Activated CD4-positive, alpha-beta T cell treated with anti-CD3 and anti-CD28 coated beads for 48 hours (primary cell): ENCODE data around the gene SPATA18.
"Not testable (repeated sequence)": the region's sequence is repeated elsewhere in the genome, so short reads cannot be mapped to it uniquely, and the experiment has no call there.

ENCODE experiments used
- DNase-seq: peaks from one replicate; pipeline ENCODE4 v3.0.0-alpha.2; 2020

SPATA18 gene

DNA sequence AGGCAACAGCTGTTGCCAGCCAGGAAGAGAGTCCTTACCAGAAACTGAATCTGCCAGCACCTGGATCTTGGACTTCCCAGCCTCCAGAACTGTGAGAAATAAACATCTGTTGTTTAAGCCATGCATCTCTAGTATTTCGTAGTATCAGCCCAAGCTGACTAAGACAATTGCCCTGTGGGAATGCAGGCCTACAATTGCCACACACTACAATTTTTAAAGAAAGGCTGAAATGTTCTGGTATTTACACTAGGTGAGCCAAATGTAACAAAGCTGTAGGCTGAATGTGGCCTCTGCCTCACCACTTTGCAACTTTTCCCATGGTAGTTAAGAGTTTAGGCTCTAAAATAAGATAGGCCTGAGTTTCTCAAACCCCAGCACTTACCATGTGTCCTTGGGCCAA, 59.1 kb downstream of the SPATA18 start:
- DNase-seq = no peak

DNA sequence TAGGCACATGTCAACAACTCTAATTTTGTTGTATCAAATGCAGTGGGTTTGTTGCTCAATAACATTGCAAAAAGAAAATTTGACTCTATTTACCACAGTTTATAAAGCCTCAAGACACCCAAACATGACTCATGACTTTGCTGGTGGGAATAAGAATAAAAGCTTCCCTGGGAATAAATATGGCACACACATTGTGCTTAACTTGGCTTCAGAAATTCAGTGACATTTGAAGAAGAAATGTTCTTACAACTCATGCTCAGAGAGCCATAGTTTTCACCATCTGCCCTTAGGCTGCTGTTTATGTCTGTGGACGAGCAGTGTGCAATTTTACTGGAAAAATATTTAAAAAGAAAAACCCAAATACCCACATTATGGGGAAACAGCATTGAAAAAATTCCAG, 60.9 kb downstream of the SPATA18 start:
- no peak for DNase-seq

DNA sequence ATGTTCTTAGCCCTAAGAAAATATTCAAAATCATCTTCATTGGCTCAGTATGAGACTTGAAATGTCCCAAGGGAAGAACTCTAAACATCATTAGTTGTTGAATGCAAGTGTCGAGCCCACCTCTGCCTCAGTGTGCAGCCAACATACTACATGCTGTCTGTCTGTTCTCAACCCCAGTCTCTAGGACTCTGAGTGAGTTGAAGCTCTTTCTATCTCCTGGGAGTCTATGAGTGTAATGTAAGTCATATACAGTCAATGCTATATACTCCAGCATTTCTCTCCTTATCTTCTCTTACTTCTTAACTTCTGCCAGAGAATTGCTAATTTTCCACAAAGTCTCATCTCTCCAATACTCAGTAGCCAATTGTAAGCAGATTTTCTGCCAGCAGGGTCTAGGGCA, 61.3 kb downstream of the SPATA18 start:
- DNase-seq = no peak

DNA sequence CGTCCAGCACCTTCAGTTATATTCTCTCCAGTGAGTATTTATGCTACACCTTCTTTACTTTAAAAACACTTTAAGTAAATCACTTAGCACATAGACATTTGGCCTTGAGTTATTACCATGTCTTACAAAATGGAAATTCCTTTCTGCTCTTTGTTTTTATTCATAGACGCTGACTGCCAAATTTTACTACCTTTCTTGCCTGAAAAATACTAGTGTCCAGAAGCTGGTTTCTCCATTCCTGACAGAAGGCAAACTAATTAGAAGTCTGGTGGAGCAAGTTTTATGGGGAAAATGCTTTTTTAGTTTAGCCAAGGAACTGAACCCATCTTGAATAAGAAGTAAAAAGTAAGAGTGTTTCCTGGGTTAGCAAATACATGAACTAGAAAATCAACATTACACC, 65.5 kb downstream of the SPATA18 start:
- DNase-seq = no peak

DNA sequence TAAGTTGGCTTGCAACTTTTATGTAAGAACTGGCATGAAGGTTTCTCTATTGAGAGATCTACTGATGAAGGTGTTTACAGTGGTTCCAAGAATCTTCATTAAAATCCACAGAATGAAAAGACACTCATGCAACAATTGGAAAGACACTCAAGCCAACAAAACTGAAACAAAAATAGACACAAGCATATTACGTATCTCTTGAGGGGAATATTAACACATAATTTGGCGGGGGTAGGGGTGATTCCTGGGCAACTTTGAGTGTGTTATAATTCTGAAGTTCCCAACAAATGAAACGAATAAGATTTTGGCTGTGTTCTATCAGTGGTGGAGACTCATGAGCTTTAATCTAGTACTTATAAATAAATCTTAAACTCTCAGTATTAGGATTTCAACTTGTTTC, 75.1 kb downstream of the SPATA18 start:
- no peak for DNase-seq

DNA sequence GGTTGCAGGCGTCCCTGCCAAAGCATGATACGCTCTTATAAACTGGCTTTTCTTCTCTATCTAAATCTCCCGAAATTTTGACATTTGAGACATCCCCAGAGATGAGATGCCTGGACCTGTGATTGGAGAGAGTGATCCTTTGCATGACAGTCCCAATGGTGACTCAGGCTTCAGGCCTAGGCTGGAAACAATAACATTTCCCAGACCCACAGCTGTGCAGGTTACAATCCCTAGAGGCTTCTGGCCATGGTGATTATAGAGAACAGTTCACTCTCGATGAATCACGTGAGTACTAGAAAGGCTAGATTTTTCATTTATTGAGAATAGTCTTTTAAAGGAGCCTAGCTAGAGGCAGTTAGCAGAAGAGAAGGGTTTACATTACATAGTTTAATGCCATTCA, 75.9 kb downstream of the SPATA18 start:
- DNase-seq = no peak

DNA sequence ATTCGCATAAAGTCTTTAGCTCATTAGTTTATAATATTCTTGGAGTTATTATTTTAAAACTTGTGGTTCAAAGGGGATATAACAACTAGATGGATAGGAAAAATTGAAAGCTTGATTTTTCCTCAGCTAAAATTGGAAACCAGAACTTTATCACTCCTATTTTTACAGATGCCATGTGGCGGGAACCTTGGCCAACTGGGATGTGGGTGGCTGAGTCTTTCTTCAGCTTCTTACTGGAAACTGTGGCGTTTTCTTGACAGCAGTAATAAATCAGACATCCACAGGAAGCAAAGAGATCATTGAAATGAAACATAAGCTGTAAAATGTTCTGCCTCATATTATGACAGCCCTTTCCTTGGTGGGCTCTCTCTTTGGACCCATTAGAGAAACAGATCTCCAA, 84.1 kb downstream of the SPATA18 start:
- DNase-seq = no peak

DNA sequence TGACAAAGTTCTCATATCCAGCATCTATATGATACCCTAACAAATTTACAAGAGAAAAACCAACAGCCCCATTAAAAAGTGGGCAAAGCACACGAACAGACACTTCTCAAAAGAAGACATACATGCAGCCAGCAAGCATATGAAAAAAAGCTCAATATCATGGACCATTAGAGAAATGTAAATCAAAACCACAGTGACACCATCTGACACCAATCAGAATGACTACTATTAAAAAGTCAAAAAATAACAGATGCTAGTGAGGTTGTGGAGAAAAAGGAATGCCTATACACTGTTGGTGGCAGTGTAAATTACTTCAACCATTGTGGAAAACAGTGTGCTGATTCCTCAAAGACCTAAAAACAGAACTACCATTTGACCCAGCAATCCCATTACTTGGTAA, 86.0 kb downstream of the SPATA18 start:
- DNase-seq = not testable (repeated sequence)

DNA sequence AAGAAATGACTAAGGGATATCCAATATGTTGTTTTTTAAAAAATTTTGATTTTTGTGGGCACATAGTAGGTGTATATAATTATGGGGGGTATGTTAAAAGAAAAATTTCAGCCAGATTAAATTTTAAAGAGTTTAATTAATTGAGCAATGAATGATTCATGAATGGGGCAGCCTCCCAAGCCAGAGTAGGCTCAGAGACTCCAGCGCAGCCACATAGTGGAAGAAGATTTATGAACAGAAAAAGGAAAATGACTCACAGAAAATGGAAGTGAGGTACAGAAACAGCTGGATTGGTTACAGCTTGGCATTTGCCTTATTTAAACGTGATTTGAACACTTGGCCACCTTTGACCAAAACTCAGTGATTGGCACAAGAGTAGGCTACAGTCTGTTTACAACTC, 91.7 kb downstream of the SPATA18 start:
- DNase-seq = no peak

DNA sequence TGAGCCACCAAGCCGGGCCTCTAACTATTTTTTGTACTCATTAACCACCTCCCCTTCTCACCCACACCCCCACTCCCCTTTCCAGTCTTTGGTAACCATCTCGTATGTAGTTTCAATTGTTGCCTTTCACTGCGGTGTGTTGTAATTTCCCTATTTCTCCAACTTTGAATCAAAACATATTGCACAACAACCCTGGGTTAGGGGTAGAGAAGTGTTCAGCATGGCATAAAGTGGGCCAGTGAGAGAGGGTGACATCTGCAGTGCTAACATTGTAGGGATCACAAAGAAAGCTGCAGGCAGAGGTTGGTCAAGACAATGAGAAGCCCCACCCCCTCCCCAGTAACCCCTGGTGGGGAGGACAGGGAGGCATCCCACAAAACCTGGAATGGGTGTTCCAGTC, 92.7 kb downstream of the SPATA18 start:
- DNase-seq = no peak

DNA sequence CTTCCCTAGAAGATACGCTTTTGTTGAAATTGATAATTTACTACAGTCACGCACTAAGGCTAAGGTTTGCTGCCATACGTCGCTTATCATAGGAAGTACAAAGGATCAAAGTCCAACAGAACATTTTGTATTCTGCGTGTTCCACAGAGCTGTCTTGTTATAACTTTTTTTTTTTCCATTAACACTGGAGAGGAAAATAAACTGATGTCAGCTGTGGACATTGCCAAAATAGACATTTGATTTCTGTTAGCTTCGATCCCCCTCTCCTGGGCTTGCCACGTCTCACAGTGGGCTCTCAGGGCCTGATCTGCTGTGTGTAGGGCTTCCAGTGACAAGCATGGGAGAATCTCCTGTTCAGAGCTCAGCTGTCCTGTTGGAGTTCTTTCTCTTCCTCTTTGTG, 93.3 kb downstream of the SPATA18 start:
- no peak for DNase-seq
